GM12892 (cell line): ENCODE data around the gene BCDIN3D.

ENCODE experiments used
- POLR2A ChIP-seq: IDR thresholded peaks from 2 replicates; pipeline ENCODE4 v1.6.1; 2011; ENCODE audit warnings: low read depth, low read length, control low read depth
- POLR2AphosphoS5 ChIP-seq: IDR thresholded peaks from 2 replicates; pipeline ENCODE4 v1.6.1; 2011; ENCODE audit warnings: low read depth, low read length, control low read depth

- TF ChIP-seq POLR2A (no peak), POLR2AphosphoS5 (no peak)
Measured at GRCh38 chr12:49792976-49793580, 49.8 kb downstream of the BCDIN3D start.
